NCI-H128 (cell line): Measurements from ENCODE around the gene MGLL.

Experiments used
- DNase-seq: peaks from one replicate; lab custom pipeline; 2025; ENCODE audit not compliant: unreplicated experiment; lab: John Stamatoyannopoulos, UW

The MGLL gene

GRCh38 chr3:127835993-127836882 lies 13.9 kb upstream of the MGLL start:
- no peak for DNase-seq

- DNase-seq = no peak
Measured at GRCh38 chr3:127834771-127835170, 12.5 kb upstream of the MGLL start.

GRCh38 chr3:127833281-127834032 lies 11.1 kb upstream of the MGLL start:
- no peak for DNase-seq

- DNase-seq = no peak
Measured at GRCh38 chr3:127831723-127832172, 9.4 kb upstream of the MGLL start.

GRCh38 chr3:127829537-127829936 lies 7.2 kb upstream of the MGLL start:
- no peak for DNase-seq

- DNase-seq = no peak
Measured at GRCh38 chr3:127827808-127828207, 5.5 kb upstream of the MGLL start.

- DNase-seq = no peak
Measured at GRCh38 chr3:127825756-127826155, 3.4 kb upstream of the MGLL start.

GRCh38 chr3:127824151-127824825 lies 2.0 kb upstream of the MGLL start:
- no peak for DNase-seq

GRCh38 chr3:127823426-127823857 lies 1.1 kb upstream of the MGLL start:
- DNase-seq = no peak

GRCh38 chr3:127822682-127823425 lies 539 bp upstream of the MGLL start:
- DNase-seq = no peak

- no peak for DNase-seq
Measured at GRCh38 chr3:127821394-127821793, 921 bp downstream of the MGLL start.

GRCh38 chr3:127820826-127821313 lies 1.4 kb downstream of the MGLL start:
- DNase-seq = peak; percentile 55

- DNase-seq = no peak
Measured at GRCh38 chr3:127820221-127820825, 2.0 kb downstream of the MGLL start.

- DNase-seq = no peak
Measured at GRCh38 chr3:127819656-127820055, 2.7 kb downstream of the MGLL start.

- no peak for DNase-seq
Measured at GRCh38 chr3:127819086-127819485, 3.2 kb downstream of the MGLL start.

- no peak for DNase-seq
Measured at GRCh38 chr3:127817406-127817841, 4.9 kb downstream of the MGLL start.

GRCh38 chr3:127816783-127817405 lies 5.4 kb downstream of the MGLL start:
- DNase-seq = no peak

GRCh38 chr3:127815641-127816605 lies 6.4 kb downstream of the MGLL start:
- no peak for DNase-seq

- DNase-seq = no peak
Measured at GRCh38 chr3:127815001-127815400, 7.3 kb downstream of the MGLL start.
